ENCODE data around the gene FBXL19.

Gene FBXL19

GRCh38 chr16:30947859-30948666 is 24.7 kb downstream of the FBXL19 start:
- DNase-seq = no peak

GRCh38 chr16:30948667-30949649 is 25.6 kb downstream of the FBXL19 start, which contains the start of gene ORAI3:
TSS of gene ORAI3 (plus strand) at chr16:30949068. CDS start at chr16:30949290, 222 bp downstream.
- DNase-seq = peak; percentile 33

GRCh38 chr16:30949650-30950515 is 26.5 kb downstream of the FBXL19 start:
- DNase-seq = peak; percentile 52

- DNase-seq = no peak
These were observed 27.2 kb downstream of the FBXL19 start for GRCh38 chr16:30950516-30951065.

- no peak for DNase-seq
These were observed 27.8 kb downstream of the FBXL19 start for GRCh38 chr16:30951193-30951592.

GRCh38 chr16:30951750-30952149 is 28.4 kb downstream of the FBXL19 start:
- no peak for DNase-seq

GRCh38 chr16:30953111-30953510 is 29.7 kb downstream of the FBXL19 start:
- no peak for DNase-seq

- peak; percentile 65 for DNase-seq
These were observed 30.2 kb downstream of the FBXL19 start for GRCh38 chr16:30953511-30954124.

GRCh38 chr16:30954993-30955392 is 31.6 kb downstream of the FBXL19 start:
- DNase-seq = no peak

- DNase-seq = peak; percentile 94
These were observed 33.5 kb downstream of the FBXL19 start for GRCh38 chr16:30956601-30957455.

- DNase-seq = peak; percentile 97
These were observed 34.2 kb downstream of the FBXL19 start, which contains the start of gene SETD1A for GRCh38 chr16:30957456-30958174. TSS of gene SETD1A (plus strand) at chr16:30957754. CDS start at chr16:30958732, 978 bp downstream.

GRCh38 chr16:30958175-30959079 is 35.1 kb downstream of the FBXL19 start:
- no peak for DNase-seq

- DNase-seq = no peak
These were observed 38.0 kb downstream of the FBXL19 start for GRCh38 chr16:30961384-30961783.

GRCh38 chr16:30963925-30964511 is 40.6 kb downstream of the FBXL19 start:
- DNase-seq = no peak

GRCh38 chr16:30964574-30965226 is 41.3 kb downstream of the FBXL19 start:
- no peak for DNase-seq

- DNase-seq = no peak
These were observed 42.1 kb downstream of the FBXL19 start for GRCh38 chr16:30965436-30965835.

- no peak for DNase-seq
These were observed 42.8 kb downstream of the FBXL19 start for GRCh38 chr16:30966033-30966619.
